ENCODE measurements around the gene STEEP1.
"Not testable (repeated sequence)": the region's sequence is repeated elsewhere in the genome, so short reads cannot be mapped to it uniquely, and the experiment has no call there.

Gene STEEP1

DNA sequence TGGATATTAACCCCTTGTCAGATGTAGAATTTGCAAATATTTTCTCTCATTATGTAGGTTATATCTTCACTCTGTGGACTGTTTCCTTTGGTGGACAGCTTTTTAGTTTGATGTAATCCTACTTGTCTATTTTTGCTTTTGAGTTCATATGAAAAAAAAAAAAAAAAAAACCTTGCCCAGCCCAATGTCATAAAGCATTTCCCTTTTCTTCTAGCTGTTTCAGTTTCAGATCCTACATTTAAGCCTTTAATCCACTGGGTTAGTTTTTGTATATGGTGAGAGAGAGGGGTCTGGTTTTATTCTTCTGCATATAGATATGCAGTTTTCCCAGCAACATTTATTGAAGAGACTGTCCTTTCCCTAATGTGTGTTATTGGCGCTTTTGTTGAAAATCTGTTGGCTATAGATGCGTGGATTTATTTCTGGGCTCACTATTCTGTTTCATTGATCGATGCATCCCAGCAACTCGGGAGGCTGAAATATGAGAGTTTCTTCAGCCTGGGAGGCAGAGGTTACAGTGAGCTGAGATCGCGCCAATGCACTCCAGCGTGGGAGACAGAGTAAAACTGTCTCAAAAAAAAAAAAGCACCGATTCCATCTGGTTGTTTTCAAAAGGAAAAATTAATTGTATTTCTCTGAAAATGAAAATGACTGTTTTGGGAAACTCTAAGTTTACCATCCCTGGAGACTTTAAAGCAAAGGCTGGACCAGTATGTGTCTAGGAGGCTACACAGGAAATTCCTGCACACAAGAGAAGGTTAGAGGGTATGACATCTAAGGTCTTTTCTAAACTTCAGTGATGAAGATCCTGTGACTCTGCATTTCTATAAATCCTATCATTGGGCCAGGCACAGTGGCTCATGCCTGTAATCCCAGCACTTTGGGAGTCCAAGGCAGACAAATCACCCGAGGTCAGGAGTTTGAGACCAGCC is 35.6 kb downstream of the STEEP1 start:
- no peak for DNase-seq

DNA sequence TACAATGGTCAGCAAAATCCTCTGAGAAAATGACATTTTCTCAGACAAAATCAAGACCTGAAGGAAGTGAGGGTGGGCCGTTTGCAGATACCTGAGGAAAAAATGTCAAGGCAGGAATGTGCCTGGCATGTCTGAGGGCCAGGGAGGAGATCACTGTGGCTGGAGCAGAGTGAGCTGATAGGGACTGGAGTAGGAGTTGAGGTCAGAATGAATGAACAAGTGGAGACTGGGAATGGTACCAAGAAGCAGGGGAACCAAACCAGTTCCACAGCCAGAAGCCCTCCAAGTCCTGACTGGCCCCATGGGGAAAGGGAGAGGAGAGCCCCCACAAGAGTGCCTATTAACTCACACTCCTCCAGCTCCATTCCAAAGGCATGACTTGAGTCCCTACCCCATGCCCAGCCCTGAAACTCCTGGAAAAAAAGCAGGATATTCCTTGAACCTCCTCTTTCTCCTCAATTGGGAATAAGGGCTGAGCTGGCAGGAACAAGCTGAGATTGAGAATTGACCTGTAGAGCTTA is 41.5 kb downstream of the STEEP1 start:
- DNase-seq, result no peak

DNA sequence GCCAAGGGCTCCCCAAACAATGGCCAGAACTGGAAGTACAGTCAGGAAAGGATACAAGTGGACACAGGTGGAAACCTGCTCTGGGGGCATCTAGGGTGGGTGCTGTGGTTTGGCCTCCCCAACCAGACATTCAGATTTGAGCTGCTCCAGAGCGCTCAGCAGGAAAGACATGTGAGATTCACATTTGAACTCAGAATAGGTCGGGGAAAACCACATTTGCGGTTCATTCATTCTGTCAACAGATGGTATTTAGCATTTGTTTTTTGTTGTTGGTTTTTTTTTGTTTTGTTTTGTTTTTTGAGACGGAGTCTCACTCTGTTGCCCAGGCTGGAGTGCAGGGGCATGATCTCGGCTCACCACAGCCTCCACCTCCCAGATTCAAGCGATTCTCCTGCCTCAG is 44.0 kb downstream of the STEEP1 start:
- no peak for DNase-seq

DNA sequence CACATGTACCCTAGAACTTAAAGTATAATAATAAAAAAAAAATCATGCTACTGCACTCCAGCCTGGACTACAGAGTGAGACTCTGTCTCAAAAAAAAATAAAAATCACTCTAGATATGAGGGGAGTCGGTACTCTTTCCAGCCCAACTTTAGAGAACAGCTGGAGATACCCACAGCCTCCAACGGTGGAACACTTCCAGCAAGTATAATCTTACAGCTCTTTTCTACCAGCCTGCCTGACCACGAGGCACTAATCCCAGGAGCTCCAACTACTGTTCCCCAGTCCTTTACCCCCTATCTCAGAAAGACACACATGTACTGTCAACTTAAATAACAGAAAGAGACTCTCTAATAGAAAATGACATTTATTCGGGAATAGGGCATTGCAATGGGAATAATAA is 46.8 kb downstream of the STEEP1 start:
- DNase-seq, result no peak

DNA sequence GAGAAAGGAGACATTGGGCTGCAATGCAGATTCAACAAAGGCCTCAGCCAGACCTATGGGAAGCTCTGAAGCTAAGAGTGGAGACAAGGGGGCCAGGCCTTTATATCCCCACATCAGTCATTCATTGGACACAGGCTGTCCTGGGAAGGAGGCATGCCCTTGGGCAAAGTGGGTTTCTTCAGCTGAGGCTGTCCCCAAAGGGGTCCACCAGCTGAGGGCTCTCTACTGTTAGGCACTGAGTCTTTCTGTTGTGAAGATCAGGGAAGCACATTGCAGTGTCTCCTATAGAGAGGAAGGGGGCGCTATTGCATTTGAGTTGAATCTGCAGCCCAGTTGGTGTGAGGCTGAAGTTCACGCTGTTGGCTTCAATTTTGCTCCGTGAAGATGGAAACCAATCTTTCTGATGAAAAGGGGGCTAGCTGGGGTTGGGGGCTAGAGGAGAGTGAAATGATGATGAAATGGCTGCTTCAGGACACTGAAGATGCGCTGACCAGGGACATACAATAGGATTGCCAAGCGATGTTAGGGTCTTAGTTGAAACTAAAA is 49.0 kb downstream of the STEEP1 start:
- DNase-seq, result no peak

DNA sequence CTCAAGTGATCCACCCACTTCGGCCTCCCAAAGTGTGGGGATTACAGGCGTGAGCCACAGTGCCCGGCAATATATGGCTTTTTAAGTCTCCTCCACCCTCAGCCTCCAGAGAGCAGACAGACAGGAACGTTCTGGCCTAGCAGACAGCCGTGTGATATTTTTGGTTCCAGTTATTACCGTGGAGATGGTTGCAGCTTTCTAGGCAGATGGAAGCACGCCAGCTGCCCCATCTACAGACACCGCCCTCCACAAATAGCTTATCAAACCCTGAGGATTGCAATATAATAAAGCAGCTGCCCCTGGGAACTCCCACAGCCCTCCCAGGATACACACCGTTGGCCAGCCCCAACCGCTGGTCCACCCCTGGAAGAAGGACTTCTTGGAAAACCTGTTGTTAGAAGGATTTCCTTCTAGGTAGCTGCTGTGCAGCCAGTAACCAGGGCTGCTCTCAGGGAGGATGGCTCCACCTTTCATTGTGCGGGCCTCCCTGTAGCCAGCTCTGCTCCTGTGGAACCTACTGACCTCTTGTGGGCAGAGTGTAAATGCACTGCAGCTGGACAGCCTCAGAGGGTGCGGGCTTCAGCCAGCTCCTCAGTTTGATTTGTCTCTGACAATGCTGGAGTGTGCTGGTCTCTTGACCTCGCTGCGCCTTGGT is 52.9 kb downstream of the STEEP1 start:
- peak; percentile 26 for DNase-seq

DNA sequence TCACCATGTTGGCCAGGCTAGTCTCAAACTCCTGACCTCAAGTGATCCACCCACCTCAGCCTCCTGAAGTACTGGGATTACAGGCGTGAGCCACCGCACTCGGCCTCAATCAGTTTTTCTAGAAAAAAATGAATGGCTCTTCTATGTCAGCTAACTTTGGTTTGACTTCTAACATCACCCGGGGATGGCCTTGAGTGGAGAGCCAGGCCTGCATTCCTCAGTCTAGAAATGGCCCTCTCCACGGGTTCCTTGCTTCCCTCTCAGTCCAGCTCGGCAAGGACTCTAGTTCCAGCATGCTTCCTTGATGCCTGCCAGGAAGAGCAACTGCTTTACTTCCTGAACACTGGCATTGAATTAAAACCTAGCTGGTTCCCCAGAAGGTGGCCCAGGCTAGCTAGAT is 58.0 kb downstream of the STEEP1 start:
- no peak for DNase-seq

DNA sequence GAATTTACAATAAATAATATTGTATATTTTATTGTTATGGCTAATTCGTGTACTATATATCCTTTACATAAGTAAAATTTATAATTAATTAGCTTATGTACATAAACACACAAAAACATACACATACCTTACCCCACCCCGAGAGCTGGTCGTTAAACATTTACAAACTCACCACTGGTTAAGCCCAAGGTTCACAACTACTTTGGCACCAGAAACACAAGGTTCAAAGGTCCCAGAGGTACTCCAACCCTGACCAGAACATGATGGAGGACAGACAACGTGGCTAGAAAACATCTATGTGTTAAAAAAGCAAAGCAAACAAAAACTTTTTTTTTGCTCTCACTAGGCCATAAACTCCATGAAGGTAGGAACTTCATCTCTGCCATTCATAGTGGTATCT is 59.3 kb downstream of the STEEP1 start:
- no peak for DNase-seq

DNA sequence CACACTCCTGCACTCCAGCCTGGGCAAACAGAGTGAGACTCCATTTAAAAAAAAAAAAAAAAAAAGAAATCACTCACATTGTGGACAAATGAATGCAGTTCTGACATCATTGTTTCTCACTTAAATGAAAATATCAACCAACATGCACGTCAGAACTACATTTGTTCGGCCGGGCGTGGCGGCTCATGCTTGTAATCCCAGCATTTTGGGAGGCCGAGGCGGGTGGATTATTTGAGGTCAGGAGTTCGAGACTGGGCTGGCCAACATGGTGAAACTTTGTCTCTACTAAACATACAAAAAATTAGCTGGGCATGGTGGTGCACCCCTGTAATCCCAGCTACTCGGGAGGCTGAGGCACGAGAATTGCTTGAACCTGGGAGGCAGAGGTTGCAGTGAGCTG is 60.1 kb downstream of the STEEP1 start:
- not testable (repeated sequence) for DNase-seq

DNA sequence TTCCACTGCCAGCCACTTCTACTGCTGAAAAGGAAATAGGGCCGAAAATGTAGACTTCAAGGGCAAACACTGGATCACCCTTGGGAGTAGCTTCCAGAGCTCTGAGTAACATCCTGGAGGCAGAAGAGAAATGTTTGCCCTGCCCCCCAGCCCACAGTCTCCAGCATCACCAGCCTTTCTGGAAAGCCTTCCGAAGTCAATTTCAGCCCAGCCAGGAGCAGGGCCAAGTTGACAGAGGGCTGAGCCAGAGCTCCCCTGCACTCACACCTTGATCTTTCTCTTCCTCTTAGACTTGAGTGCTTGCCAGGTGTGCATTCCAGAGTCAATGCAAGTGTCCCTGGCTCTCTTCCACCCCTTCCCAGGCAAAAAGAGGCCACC is 61.7 kb downstream of the STEEP1 start:
- no peak for DNase-seq

DNA sequence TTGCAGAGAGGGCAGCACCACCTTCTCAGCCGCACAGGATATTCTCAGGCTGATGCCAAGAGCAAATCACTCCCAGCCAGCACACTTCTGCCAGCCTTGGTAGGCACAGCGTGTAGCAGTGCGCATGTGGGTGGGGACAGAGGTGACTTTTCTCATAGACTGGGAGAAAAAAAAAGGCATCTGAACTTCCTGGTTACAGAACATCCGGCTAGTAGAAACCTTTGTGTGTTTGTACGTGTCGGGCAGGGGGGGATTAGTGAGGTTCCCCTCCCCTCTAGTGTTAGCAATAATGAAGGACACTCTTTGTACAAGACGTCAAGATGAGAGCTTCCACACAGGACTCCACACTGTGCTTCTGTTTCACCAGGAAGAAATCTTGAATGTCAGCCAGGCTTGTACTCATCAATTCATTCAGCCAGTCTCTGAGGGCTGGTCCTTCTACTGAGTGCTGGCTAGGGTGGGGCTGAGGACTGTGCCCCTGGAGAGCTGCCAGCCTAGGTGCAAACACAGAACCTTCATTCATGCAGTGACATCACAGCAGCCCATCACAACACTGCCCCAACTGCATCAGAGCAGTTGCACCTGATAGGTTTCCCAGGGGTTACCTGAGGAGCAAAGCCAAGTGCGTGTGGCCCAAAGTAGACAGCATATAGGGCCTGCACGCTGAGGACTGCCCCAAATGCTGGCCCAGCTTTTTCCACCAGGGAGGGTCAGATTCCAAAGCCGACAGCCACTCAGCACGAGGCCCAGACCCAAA is 62.3 kb downstream of the STEEP1 start:
- no peak for DNase-seq

DNA sequence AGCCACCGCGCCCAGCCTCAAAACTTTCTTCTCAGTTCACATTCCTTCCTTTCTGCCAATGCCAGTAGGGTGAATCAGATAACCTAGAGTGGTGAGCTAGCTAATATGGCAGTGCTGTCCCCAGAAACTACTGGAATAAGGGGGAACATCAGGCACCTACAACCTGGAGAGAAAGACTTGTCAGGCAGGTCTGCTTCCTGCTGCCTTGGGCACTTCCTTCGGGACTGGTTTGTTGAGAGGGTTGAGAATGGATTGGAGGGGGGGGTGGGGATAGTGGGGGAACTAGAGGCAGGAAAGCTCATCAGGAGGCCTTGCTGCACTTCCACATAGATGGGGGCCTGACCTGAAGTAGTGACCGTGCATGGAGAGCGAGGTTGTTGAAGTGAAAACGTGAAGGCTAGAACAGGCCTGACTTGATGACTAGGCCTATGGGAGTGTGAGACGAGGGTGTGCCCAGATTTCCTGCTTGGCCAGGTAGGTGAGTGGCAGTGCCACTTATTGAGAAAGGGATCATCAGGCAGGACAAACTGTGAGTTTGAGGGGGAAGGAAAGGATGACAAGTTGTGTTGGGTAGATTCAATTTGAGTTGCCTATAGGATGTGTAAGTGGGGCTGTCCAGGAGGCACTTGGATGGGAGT is 63.6 kb downstream of the STEEP1 start:
- no peak for DNase-seq

DNA sequence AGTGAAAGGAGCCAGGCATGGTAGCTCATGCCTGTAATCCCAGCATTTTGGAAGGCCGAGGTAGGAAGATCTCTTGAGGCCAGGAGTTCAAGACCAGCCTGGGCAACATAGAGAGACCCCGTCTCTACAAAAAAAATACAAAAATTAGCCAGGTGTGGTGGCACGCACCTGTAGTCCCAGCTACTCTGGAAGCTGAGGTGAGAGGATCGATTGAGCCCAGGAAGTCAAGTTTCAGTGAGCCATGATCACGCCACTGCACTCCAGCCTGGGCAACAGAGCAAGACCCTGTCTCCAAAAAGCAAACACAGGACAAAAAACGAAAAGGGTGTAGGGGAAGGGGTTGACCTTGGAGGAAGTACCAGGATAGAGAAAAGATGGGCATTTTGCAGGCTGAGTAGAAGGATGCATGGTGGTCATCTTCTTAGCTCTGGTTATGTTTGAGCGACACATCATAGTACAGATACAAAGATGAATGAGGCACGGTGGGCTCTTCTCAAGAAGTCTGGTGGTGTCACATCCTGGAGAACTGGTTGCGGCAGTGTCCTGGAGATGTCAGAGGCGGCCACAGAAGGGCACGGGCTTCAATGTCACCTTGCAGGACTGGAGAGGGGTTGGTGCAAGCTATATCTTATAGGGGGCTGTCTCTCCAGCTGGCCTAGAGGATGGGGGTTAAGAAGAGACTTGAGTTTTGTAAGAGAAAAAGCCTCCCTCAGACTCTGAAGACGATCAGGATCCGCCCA is 65.0 kb downstream of the STEEP1 start:
- DNase-seq, result no peak

DNA sequence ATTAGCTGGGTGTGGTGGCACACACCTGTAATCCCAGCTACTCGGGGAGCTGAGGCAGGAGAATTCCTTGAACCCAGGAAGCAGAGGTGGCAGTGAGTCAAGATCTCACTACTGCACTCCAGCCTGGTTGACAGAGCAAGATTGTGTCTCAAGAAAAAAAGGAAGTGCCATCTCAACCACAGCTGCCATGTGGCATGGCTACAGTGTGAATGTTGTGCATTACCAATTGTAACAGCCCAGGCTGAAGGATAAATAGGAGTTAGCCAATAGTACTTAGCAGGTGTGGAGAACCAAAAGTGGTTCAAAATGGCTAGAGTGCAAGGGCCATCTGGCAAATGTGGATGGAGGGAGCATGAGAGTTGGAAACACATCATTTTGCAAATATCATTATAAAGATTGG is 68.0 kb downstream of the STEEP1 start:
- no peak for DNase-seq

DNA sequence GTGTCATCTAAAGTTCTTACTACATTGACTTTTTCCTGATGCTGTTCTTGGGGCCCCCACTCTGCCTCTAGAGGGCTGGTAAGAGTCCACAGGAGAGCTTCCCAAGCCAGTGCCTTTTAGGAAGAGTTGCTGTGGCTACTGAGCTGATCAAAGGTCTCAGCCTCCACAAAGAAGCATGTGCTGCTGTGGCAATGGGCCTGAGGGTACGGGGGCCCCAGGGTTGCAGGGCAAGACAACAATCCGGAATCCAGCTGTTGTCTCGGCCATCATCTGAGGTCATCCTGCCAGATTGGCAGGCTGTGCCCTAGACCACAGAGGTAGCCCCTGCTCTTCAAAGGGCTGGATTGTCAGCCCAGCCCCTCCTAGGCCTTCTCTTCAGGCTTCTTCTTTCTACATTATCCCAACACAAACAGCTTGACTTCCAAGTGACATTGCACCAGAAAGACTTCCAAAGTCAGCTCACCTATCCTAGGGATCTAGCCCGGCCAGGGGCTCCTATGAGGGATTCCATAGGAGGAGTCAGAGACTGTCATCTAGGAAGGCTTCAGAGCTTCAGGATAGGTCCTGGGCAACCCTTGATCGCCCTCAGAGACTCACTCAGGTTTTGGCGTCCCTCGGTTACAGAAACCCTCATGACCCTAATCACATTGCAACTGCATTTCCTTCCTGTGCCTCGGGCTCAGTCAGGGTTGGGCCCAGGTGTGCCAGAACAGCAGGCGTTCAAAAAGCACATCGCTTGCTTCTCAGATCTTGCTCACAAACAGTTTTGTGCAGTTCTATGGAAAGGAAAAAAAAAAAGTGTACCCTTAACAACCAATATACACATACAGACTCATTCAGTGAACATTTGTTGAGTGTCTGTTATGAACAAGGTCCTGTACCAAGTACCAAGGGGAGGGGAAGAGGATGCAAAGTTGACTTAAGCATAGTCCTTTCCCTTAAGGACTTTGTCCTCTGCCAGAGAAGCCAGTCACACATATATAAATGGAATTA is 69.2 kb downstream of the STEEP1 start:
- no peak for DNase-seq

DNA sequence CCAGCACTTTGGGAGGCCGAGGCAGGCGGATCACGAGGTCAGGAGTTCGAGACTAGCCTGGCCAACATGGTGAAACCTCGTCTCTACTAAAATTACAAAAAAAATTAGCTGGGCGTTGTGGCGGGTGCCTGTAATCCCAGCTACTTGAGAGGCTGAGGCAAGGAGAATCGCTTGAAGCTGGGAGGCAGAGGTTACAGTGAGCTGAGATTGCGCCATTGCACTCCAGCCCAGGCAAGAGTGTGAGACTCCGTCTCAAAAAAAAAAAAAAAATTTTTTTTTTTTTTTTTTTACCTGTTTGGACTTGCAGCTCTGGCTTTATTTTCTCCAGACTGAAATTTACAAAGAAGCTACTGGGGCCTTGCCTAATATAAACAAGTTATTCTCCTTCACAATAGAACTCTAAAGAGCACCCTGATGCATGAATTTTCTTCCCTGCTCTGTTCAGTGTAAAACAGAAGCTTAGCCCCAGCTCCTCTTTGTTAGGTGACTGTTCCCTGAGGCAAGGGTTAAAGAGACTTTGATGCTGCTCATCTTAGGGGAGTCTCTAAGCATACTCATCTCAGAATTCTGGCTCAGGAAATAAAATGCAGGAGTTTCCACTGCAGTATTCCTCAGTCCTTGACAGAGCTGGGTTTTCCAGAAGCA is 71.2 kb downstream of the STEEP1 start:
- not testable (repeated sequence) for DNase-seq

DNA sequence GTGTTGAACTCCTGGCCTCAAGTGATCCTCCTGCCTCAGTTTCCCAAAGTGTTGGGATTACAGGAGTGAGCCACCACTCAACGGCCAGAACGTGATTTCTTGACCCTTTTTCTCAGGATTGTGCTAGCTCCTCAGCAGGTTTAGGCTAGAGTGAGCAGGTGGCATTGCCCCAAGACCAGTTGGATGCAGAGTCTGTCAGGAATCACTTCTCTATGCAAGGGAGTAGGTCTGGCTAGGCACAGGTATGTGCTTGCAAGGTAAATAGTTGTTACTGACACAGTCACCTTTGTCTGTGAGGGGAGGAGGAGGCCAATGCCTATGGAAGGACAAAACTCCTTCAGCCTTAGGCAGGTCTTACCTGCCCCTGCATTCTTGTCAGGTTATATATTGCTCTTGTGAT is 72.7 kb downstream of the STEEP1 start:
- DNase-seq, result no peak

DNA sequence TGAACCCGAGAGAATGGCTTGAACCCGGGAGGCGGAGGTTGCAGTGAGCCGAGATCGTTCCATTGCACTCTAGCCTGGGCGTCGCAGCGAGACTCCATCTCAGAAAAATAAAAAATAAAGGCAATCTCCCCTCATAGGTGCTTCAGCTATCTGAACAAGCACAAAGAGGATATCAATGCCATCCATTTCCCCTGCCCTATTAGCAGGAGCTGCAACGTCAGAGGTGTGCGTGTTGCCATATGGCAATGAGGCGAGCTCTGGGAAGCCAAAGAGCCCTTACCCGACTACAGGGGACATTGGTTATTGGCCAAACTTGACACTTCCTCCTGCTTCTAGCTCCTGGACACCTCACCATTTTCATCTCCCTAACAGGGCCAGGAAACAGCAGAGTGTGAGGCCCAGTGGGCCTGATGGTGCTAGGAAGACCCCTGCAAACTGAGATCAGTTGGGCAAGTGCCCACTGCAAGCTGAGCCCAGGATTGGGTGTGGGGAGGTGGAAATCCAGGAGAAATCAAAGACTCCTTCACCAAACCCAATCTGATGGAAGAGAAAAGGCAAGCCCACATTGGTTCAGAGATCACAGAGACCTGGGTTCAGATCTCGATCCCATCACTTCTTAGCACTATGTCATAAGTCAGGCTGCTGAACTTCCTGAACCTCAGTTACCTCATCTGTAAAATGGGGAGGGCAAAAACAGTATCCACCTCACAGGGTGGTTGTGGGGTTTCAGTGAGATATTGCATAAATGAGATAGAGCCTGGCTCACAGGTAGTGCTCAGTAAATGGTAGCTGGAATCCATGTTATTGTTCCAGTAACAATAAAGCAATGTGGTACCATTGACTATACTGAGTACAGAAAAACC is 75.8 kb downstream of the STEEP1 start:
- no peak for DNase-seq

DNA sequence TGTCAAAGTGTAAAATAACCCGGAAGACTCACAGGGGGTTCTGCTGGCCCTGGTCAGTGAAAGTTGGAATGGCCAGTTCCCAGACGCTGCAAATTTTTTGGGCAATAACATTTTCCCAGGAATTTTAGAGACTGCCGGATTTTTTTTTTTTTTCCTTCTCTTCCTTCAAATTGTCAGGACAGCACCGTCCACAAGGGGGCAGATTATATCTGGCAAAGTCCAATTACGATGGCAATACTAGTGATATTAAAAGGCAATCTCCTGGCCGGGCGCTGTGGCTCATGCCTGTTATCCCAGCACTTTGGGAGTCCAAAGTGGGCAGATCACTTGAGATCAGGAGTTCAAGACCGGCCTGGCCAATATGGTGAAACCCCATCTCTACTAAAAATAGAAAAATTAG is 76.5 kb downstream of the STEEP1 start:
- DNase-seq, result no peak

Data from NCI-H1417 treated with DMSO at 0.1 percent for 48 hours (cell line).